ENCODE results near the gene TESMIN.

DNA sequence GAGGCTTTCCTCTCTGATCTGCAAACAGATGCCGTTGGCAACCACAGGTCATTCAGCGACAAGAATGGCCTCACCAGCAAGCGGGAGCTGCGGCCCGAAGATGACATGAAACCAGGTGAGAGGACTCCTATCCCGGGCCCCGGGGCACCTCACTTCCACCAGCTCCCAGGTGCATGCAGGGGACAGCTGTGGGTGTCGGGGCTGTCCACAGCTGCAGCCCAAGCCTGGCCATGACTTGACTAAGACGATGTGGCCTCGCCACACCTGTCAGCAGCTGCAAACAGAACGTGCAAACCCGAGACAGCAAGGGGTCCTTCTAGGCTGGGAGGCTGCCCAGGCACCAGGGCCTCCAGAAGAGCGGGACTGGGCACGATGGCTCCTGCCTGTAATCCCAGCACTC lies 63.3 kb downstream of the TESMIN start:
- TF ChIP-seq, protein P1, sequence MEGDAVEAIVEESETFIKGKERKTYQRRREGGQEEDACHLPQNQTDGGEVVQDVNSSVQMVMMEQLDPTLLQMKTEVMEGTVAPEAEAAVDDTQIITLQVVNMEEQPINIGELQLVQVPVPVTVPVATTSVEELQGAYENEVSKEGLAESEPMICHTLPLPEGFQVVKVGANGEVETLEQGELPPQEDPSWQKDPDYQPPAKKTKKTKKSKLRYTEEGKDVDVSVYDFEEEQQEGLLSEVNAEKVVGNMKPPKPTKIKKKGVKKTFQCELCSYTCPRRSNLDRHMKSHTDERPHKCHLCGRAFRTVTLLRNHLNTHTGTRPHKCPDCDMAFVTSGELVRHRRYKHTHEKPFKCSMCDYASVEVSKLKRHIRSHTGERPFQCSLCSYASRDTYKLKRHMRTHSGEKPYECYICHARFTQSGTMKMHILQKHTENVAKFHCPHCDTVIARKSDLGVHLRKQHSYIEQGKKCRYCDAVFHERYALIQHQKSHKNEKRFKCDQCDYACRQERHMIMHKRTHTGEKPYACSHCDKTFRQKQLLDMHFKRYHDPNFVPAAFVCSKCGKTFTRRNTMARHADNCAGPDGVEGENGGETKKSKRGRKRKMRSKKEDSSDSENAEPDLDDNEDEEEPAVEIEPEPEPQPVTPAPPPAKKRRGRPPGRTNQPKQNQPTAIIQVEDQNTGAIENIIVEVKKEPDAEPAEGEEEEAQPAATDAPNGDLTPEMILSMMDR (IDR thresholded peaks at IDR 0.05; ENCODE audit: low read length) = no peak
- TF ChIP-seq EZH2phosphoT487 (IDR thresholded peaks at IDR 0.05; ENCODE audit: low read length) (no peak), EZH2 (optimal IDR thresholded peaks at IDR 0.05; ENCODE audit: low read depth, low read length) (no peak)
